GM10266 (cell line): ENCODE measurements around the gene DCTN2.

Experiments used
- DNase-seq: peaks from one replicate; pipeline ENCODE4 v3.0.0; 2012; ENCODE audit errors: extremely low spot score
- TF ChIP-seq, protein P1 (sequence below): IDR thresholded peaks from 2 replicates; pipeline ENCODE4 v1.5.1; 2012; ENCODE audit warnings: mild to moderate bottlenecking, low read depth; ENCODE audit not compliant: control insufficient read depth, insufficient read depth; ENCODE audit errors: missing control alignments

Gene DCTN2

DNA sequence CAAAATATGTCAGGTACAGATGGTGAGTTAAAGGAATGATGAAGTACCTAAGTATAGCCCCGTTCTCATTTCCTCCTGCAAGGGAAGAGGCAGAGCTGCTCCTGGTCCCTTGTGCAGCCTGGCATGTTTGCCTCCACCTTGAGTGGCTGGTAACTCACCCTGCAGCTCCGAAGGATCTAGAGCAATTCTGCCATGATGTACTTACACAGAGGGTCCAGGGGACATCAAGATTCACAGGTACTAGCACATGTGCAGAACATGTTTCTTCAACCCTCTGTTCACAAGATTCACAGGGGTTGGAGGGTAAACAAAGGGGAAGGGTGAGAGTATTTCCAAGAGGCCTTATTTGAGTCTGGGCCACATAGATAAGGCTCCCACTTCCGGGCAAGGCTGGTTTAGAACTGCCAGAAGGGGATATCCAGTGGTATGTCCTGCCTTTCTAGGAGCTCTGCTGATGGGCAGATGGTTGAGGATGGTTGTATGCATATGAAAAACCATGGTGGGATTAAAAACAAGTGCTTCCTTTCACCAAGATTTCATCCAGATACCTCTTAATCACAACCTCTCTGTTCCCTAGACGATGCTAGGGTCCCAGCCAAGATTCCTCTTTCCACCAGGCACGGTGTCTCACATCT is 7.7 kb downstream of the DCTN2 start:
- DNase-seq = no peak
- TF ChIP-seq, protein P1, sequence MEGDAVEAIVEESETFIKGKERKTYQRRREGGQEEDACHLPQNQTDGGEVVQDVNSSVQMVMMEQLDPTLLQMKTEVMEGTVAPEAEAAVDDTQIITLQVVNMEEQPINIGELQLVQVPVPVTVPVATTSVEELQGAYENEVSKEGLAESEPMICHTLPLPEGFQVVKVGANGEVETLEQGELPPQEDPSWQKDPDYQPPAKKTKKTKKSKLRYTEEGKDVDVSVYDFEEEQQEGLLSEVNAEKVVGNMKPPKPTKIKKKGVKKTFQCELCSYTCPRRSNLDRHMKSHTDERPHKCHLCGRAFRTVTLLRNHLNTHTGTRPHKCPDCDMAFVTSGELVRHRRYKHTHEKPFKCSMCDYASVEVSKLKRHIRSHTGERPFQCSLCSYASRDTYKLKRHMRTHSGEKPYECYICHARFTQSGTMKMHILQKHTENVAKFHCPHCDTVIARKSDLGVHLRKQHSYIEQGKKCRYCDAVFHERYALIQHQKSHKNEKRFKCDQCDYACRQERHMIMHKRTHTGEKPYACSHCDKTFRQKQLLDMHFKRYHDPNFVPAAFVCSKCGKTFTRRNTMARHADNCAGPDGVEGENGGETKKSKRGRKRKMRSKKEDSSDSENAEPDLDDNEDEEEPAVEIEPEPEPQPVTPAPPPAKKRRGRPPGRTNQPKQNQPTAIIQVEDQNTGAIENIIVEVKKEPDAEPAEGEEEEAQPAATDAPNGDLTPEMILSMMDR = no peak

DNA sequence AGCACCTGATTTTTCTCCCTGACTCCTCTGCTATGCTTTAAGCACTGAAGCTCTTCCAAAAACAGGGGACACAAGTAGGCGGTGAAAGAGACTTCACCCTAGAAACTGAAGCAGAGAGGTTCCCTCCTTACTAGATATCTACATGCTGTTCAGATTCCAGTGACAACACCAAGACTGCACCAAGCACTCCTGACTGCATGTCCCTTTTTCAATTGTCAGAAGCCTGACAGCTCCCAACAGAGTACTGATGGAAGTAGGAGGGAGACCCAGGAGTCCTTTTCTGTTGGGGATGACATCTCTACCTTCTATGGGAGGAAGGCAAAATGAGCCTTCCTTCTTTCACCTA is 10.4 kb downstream of the DCTN2 start:
- no peak for DNase-seq
- TF ChIP-seq, protein P1 = no peak

DNA sequence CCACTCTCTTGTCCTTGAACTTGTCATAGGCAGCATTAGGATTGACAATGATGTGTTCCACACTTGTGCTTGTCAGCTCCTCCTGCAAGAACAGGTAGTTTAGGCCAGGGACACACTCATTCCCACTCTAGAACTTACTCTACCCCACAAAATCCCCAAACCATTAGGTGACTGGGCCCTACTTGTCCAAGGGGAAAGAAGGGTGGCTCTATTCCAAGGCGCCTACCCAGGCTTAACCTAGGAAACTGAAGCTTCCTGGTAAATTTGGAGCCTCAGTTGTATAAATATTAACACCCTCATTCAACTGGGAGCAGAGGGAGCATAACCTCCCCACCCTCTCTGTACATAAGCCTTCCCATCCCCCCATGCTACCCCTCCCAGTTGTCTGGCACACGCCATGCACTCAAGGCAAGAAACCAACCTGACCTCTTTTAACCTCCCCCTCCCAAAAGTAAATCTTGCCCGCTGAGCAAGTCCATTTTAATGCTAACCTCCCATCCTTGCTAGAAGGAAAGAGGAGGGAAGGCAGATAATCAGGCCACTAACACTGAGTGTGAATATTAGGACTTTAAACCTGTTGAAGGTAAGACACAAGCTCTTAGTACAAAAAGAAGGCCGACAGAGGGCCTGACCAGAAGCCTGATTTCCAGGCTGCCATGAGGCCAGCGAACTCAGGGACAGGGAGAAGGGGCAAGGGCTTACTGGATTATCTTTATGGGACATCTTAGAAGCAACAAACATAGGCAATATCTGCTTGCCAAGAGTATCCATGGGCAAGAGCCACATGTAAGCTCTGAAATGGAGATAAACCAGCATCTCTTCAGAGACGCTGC is 11.0 kb downstream of the DCTN2 start:
- TF ChIP-seq, protein P1 = no peak
- DNase-seq = no peak

DNA sequence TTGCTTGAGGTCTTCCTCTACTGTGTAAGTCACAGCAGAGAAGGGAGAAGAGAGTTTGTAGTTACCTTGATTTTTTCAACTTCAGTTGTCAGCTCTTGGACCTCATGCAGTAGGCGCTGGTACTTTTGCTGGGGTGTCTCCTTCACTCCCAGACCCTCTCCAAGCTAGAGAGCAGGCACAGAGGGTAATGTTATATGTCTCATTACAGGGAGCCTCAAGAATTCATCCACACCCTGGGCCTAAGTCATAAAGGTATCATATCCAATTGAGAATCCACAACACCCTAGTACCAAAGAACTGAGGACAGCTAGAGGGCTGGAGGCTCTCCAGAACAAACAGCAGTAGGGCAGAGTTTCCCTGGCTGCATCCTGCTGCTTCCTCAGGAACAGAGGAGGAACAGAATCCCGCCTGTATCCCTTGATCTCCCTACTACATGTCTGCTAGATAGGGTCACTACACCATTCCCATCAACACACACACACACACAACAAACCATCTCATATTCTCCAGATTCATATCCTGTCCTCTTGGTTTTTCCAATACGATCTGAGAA is 11.9 kb downstream of the DCTN2 start:
- TF ChIP-seq, protein P1 = no peak
- DNase-seq = no peak

DNA sequence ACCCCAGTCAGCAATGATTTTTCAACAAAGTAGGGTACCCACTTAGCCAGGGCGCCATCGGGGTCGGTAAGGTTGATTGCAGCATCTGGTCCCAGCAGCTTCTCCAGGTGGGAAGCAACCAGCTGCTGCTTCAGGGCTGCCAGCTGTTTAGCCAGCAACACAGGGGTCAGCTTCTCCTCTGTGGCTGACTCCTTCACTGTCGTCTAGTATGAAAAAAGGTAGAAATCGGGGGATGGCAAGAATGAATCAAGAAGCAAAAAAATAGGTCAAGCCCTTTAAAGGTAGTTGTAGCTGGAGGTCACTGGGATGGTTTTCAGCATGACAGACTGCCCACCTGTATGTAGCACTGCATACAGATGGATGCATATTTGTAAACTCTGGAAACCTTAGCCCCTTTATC is 12.7 kb downstream of the DCTN2 start:
- DNase-seq = no peak

DNA sequence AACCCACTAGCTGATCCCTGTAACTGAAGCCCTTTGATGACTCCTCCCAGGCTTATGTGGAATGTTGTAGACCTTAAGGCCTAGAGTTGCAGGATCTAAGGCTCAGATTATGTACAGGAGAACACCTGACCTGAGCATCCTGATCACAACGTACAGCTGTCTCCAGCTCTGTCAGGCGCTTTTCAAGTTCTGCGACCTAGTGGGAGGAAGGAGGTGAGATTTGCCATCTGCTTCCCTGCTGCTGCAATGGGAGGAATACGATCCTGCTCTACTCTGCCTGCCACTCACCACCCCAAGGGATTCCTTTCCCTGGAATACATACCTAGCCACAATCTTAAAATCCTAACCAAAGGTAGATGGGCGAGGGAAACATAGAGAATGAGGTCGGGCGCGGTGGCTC is 13.9 kb downstream of the DCTN2 start:
- no peak for DNase-seq
- TF ChIP-seq, protein P1 = no peak

More for the DNA sequence above, 12.7 kb downstream of the DCTN2 start:
- TF ChIP-seq, protein P1 = no peak

DNA sequence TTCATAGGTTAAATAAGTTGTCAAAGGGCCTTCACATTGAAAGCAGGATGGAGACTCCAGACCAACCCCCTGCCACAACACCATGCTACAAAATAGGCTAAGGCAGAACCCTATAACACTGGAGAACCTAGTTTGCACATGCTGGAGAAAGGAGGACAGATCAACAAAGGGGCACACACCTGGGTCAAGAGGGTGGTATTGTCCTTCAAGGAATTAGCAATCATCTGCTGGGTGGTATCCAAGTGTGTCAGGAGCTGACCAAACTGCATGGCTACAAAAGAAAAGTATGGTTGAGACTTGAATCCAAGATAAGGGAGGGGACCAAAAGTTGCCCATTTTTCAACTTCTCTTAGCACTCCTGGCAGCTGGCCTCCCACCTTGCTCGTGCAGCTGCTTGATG is 15.2 kb downstream of the DCTN2 start:
- DNase-seq = no peak

More for the DNA sequence above, 15.2 kb downstream of the DCTN2 start:
- TF ChIP-seq, protein P1 = no peak
